GM23248 (cell line): ENCODE measurements around the gene WDR13.

Source experiments
- EZH2 ChIP-seq: fragments of 200-600 bp; sonication (generic); IDR thresholded peaks from 2 replicates; pipeline ENCODE4 v1.6.1; 2018; ENCODE audit warnings: antibody characterized with exemption, mild to moderate bottlenecking; ENCODE audit not compliant: insufficient read depth, poor library complexity, severe bottlenecking
- EZH2phosphoT487 ChIP-seq: fragments of 200-600 bp; sonication (generic); IDR thresholded peaks from 2 replicates; pipeline ENCODE4 v1.6.1; 2018; ENCODE audit warnings: antibody characterized with exemption, moderate library complexity, mild to moderate bottlenecking, low read depth; ENCODE audit not compliant: insufficient read depth

DNA sequence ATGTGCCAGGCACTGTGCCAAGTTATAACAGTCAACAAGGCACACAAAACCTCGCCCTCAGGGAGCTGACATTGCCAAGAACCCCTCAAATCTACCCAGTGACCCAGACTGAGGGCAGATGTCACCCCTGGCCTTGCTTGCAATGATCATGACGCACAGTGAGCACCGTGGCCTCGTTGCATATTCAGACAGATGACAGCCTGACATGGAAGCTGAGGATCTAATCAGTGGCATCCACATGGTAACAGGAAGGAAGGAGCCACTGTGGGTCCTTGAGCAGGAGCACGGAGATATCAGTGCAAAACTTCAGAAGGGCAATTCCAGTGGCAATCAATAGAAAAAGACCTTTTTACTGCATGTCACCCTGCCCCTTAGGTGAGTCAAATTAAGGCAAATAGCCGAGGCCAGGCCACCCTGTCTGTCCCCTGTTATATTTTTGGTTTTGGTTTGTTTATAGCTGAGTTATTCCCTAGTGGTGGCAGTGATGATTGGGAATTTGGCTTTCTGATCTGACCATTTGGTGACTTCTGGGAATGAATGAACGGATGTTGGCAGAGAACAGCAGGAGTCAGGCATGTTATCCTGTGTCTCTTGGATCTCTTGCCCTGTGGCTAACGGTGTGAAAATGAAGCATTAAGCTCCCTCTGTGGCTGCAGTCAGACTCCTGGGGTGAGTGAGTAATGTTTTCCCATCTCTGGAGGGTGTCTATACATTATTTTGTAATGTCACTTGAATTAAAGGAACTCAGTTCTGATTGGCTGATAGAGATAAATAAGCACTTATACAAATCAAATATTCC, 20.4 kb downstream of the WDR13 start:
- TF ChIP-seq EZH2 (no peak), EZH2phosphoT487 (no peak)
